ENCODE measurements around the gene MN1.

Gene MN1

DNA sequence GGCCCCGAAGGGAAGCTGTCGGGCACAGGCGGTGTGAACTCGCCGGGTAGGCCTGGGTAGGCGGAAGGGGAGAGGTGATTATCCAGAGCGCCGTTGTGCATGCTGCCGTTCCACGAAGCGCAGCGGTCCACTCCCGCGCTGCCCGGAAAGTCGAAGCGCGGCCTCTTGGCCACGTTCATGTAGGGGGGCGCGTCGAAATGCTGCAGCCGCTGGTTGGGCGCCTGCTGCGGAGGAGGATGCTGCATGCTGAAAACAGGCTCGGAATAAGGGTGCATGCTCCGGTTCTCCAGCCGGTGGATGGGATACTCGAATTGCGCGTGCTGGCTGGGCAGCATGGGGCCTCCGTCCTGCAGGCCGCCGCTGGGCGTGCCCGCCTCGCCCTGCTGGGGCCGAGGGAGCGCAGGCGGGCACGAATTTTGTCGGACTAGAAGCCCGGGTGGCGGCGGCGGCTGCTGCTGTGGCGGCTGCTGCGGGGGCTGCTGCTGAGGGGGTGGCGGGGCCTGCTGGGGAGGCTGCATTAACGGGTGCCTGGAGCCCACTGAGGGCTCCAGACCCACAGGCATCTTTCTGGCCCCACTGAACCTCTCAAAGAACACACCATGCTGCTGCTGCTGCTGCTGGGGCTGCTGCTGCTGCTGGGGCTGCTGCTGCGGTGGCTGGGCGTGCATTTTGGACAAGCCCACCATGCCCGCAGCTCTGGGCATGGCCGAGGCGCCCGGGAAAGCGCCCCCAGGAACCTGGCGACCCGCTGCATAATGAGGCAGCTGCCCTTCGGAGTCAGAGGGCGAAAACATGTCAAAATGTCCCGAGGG, 2.3 kb downstream of the MN1 start:
- no peak for DNase-seq

GRCh38 chr22:27798511-27799014, 3.0 kb downstream of the MN1 start:
- DNase-seq: no peak

DNA sequence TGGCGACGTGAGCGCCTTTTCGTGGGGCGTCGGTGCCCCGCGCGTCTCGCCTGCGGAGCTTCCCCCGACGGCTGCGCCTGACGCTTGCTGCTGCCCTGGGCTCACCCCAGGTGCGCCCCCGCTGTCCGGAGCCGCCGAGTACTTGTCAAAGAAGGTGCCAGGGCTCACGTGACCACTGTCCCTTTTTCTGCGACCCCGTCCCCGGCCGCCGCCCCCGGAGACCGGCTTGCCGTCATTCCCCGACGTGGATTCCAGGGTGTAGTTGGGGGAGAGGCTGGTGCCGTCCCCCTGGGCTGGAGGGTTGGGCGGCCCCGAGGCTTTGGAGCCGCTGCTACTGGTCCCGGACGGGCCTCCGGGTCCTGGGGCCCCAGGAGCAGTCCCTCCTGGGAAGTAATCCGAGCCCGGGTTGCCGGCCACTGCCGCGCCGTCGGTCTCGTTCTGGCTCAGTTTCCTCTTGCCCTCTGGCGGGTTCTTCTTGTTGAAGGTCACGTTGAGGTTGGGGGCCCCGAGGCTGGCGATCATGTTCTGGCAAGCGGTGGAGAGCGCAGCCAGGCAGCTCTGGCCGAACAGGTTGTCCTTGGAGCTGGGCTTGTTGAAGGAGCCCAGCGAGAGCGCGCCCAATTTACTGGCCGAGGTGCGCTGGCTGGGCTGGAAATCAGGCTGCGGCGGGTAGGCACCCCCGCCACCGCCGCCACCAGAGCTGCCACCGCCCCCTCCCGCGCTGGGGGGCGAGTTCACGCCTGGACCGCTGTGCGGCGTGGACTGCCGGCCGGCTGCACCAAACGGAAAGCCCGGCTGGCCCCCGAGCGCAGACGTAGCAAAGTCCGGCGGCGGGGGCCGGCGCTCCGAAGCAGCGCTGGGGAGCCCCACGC, 3.8 kb downstream of the MN1 start:
- no peak for DNase-seq

GRCh38 chr22:27796829-27797519, 4.6 kb downstream of the MN1 start:
- DNase-seq: no peak

DNA sequence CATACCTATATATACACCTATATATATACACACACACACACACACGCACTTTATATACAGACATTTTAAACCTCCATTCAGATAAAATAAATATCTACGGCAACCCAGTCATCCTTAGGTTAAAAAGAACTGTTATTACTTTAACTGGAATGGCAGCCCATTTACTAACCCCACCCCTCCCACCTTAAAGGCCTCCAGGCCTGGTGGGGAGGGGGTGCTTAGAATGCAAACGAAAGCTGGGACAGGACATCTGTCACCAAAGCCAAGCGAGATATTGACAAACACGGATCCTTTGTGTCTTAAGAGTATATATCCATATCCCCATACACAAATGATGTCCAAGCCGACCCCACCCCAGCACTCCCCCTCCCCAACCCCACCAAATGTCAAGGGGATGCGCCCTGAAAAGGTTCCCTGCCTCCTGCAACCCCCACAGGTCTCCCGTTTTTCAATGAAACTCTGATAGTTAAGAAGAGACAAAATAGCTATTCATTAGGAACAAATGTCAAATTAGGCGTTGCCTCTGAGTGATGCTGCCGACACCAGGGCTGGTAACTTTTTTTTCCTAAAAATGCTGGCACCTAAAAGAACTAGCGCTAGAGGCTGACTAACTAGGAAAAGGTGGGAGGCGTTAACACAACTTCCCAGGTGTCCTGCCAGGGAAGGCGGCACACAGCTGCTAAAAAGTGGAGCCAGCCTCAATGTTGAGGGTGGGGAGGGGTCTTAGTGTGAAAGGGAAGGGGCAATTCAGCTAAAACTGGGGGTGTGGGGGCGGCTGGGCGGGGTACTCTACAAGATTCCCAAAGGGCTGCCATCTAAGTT, 5.6 kb downstream of the MN1 start:
- no peak for DNase-seq

DNA sequence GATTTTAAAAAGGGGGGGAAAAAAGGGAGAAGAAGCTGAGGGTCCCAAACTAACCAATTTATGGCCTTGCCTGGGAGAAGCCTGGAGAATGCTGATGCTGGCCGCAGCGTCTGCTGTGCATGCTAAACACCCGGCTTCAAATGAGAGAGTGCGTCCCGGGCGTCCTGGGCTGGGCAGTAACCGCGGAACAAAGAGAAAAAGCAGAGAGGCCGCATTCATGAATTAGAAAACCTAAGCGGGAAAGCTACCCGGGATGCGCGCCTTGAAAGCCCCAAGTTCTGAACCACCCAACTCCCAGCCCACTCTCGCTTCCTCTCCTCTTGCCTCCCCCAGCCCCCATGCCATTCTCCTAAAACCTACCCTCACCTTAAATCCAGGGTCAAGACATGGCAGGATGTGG, 6.5 kb downstream of the MN1 start:
- DNase-seq: no peak

DNA sequence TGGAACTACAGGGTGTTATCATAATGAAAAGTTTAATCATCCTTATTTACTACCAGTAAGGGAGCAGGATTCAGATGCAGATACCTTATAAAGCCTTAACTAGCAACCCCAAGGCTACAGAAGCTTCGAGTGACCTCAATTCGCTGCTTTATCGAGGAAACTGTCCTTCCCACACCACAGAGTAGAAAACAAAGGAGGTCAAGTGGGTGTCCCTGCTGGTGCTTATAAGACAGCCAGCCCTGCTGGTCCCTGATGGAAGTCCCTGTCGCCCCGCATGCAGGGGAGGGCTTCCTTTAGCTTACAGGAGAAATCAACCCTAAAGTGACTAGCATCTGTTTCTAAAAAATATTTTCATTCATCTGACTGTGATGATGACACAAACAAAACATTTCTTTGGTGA, 7.3 kb downstream of the MN1 start:
- DNase-seq: no peak

GRCh38 chr22:27793576-27793975, 8.0 kb downstream of the MN1 start:
- DNase-seq: no peak

GRCh38 chr22:27792452-27793161, 8.9 kb downstream of the MN1 start:
- no peak for DNase-seq

DNA sequence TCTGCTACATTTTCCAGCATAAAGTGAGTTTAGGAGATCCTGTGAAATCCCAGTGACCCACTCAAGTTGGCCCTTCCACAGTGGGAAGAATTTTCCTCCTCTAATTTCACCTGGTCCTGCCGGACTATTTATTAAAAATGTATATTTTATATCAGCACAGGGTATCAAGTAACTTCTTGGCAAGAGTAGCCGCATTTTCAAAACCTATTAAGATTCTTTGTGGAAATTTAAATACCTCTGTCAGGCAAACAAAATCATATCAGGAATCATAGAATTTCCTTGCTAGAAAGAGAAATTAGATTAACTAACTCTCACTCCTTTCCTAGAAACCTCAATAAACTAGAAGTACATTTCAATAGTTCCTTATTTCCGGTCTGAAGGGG, 9.7 kb downstream of the MN1 start:
- DNase-seq: no peak

DNA sequence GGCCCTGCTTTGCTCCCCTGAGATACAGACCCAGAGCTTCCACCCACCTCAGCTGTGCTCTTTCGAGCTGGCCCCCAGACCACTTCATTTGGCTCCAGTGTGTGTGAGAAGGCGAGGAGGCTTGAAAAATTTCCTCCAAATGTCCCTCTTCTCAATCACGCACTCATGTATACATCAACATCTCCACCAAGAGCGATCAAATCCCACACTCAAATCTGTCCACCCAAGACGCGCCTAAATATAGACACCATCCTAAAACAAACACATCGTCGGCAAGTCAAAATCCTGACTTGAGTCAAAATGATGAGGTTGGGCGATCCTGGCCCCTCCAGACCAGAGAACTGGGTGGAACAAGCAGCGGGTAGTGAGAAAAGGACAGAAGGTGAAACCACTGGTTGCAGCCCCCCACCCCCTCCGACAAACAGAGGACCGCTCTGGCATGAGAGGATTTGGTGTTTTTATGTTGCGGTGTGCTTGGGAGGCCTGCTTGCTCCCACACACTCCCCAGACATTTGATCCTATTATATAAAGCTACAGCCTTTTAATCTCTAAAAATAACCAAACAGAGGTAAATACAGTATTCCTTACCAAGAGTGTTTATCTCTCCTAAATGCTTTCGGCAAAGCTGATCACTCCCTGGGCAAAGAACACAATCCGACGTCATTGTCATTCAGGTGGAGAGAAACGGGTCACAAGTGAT, 10.2 kb downstream of the MN1 start:
- no peak for DNase-seq

GRCh38 chr22:27790376-27791158, 11.0 kb downstream of the MN1 start:
- no peak for DNase-seq

DNA sequence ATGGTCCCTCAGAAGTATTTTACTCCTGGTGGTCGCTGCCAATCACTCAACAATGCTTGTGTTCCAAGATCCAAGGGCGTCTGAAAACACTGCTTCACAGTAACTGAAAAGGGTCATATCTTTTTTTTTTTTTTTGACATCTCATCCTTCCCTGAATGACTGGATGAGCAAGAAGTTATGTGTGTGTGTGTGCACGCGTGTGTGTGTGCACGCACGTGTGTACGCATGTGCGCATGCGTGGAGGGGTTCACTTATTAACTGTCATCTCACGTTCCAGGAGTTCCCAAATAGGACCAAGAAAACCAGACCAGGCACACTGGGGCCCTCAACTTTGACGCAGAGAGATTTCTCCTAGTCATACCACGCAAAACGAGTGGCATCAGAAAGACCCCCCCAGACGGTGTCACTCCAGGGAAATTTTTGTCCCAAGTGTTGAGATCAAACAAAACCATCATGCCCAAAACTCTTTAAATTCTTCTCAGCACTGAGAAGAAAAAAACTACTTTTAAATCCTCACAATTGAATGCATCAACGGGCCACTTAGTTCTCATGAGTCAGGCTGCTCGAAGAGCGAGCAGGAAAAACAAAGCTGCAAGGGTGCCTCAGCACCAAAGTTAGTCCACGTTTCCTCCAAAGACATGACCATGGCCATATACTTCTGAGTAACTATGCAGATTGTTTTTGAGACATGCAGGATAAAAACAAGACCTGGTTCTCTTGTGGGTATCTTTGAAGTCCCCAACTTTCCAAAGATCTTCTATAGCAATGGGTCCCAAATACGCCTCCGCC, 12.9 kb downstream of the MN1 start:
- DNase-seq: no peak

DNA sequence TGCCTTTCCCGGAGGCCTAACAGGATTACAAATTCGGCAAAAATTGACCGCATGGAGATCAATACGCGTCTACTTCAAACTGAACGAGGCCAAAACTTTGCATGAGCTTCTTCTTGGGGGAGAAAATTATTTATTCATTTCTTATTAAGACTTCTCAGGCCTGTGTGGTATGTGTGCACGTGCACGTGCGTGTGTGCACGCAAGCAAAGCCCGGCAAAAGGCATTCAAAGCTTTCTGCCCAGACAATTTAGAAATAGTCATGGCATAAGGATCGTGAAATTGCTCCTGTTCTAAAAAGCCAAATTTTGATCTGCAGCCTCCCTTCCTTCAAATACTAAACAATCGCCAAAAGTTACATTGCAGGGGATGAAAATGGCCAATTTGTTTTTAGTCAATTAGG, 14.6 kb downstream of the MN1 start:
- no peak for DNase-seq

DNA sequence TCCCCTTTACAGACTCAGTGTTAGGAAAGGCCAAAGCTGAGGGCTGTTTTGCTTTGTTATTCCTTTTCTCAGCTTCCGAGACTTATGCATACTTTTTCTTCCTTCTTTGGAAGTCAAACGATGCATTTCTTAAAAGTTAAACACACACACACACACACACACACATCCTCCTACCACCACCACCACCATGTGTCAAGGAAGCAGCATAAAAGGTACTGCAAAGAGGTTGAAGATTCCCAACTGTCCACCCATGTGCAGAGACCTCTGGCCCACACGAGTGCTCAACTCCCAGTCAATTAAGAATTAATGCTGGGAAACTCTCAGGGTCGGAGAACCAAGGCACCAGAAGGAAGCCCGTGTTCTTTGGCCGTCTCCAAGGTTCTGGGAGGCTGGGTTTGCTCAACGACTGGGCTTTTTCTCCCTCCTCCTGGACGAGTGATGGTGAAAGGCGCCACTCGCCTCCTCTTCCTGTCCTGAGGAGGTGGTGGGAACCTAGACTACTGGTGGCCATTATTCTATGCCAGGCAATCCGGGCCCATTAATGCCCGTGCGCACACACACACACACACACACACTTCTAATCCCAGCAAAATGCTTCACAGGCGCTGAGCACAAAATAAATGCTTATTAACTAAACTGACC, 15.1 kb downstream of the MN1 start:
- no peak for DNase-seq

GRCh38 chr22:27785831-27786230, 15.7 kb downstream of the MN1 start:
- DNase-seq: no peak

DNA sequence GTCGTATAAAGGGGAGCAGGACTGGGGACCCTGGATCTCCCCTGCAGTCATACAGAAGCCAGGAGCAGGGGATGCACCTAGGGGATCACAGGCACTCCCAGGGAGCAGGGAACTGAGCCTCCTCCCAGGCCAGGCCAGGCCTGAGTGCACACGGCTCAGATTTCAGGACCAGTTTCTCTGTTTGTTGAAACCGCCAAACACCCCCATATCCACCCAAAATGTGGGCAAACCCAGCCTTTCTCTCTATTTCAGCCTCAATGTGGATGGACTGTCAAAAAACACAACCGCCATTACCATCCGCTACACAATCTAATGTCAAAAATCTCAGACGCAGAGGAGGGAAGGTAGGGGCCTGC, 17.5 kb downstream of the MN1 start:
- DNase-seq: no peak

- no peak for DNase-seq
Measured at GRCh38 chr22:27783436-27784119, 18.0 kb downstream of the MN1 start.
